Lung (tissue), 12 donors: ENCODE measurements around the gene TMEM161B. TPM values are rescaled to one million over a fixed set of nuclear protein-coding genes. Genes with fewer than 3 reads are reported as not detected.

ENCODE experiments used
- ATAC-seq: fragments of 200-7000 bp; cut with Tn5 transposase; one replicate; pipeline ENCODE4 v1.9.1; 2020; ENCODE audit warnings: moderate number of reproducible peaks; ENCODE audit not compliant: insufficient read depth, low FRiP score
- DNase-seq, 3 donors: peaks; one replicate each; pipeline ENCODE4 v3.0.0-alpha.2; 2013 to 2017
- H3K27ac ChIP-seq, 2 donors: one replicate each; pipeline ENCODE4 v1.5.1; 2013; ENCODE audit warnings: mild to moderate bottlenecking in 2 of 2, moderate library complexity in 2 of 2, control low read depth in 1 of 2, inconsistent platforms in 1 of 2, low read depth in 1 of 2, low read length in 1 of 2
- H3K27me3 ChIP-seq, 3 donors: one replicate each; pipeline ENCODE4 v1.5.1; 2013; ENCODE audit warnings: low read length in 2 of 3; ENCODE audit not compliant: control insufficient read depth in 3 of 3, insufficient read depth in 3 of 3
- H3K36me3 ChIP-seq, 4 donors: one replicate each; pipeline ENCODE4 v1.5.1; 2013; ENCODE audit warnings: low read length in 4 of 4, mild to moderate bottlenecking in 1 of 4, moderate library complexity in 1 of 4; ENCODE audit not compliant: control insufficient read depth in 4 of 4, insufficient read depth in 4 of 4
- H3K4me1 ChIP-seq, 5 donors: one replicate each; pipeline ENCODE4 v1.5.1; 2013; ENCODE audit warnings: low read length in 5 of 5, mild to moderate bottlenecking in 2 of 5, moderate library complexity in 1 of 5; ENCODE audit not compliant: control insufficient read depth in 5 of 5, insufficient read depth in 5 of 5
- H3K4me3 ChIP-seq: one replicate; pipeline ENCODE4 v1.5.1; 2013; ENCODE audit warnings: mild to moderate bottlenecking, control low read depth, moderate library complexity
- H3K9ac ChIP-seq, 2 donors: one replicate each; pipeline ENCODE4 v1.5.1; 2013; ENCODE audit warnings: low read length in 2 of 2, control low read depth in 1 of 2; ENCODE audit not compliant: insufficient read depth in 1 of 2
- H3K9me3 ChIP-seq, 4 donors: one replicate each; pipeline ENCODE4 v1.5.1; 2013; ENCODE audit warnings: low read length in 3 of 4, mild to moderate bottlenecking in 1 of 4, moderate library complexity in 1 of 4; ENCODE audit not compliant: control insufficient read depth in 4 of 4, insufficient read depth in 3 of 4
- WGBS, 2 donors: extraction: QIAGEN DNeasy Blood & Tissue Kit; methylation state at CpG; one replicate each; pipeline ENCODE4 v1.1.7; 2013; 5-methylcytosine and 5-hydroxymethylcytosine counted together
- polyA plus RNA-seq, 2 donors: library from polyadenylated mRNA; stranded (reverse); fragments of 200-250 nt; gene quantifications; one replicate each; pipeline ENCODE4 v1.2.1, GENCODE V29; 2013
- total RNA-seq, 2 donors: library from RNA; depleted of rRNA in 1 of 2; stranded (reverse); fragments of >200 nt in 1 of 2; gene quantifications; one replicate each; pipeline ENCODE4 v1.2.1, GENCODE V29; 2014 to 2021
- TF ChIP-seq, protein P1 (sequence below): IDR thresholded peaks from 2 replicates; pipeline ENCODE4 v1.5.1; 2012; ENCODE audit warnings: mild to moderate bottlenecking; ENCODE audit errors: control extremely low read depth, extremely low read depth
- donor health status: control.
- donor health status: control.
- donor health status: Bipolar disorder and iron deficiency.
- donor health status: healthy.
- donor health status: DM: yes; HTN: yes; CAD: no.

The TMEM161B gene
- total and polyA plus RNA-seq, 4 donors = 5.2 to 48.4 (median 9.6) TPM

DNA sequence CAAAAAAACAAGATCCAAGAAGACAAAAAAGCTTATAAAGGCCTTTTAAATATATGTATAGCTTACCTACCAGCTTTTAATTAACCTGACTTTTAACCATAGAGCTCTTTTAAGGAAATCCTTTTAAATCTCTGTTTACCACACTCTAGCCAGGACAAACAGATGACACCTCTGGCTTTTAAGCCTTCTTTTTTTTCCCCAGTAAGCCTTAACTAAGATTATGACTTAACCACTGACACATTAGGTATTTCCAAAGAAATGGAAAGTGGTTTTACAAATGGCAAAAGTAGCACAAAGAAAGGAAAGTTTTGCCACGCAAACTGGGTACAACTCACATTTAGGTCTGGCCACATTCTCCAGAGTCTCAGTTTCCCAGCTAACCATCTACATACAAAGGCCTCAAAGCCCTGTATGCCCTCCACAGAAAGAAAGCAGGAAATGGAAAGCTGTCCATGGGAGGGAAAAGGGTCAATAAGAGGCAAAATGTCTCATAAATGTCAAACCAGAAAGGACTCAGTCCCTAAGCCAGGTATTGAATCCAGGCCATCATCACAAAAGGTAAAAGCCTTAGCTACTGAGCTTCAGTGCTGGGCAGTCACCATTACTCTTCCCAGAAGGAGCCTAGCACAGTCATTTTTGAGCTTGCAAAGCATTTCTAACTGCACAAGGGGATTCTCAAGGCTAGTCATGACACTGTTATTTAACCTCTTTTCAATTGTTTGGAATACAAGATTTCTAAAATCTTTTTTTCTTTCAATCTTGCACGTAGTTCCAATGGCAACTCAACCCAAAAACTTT is 19.7 kb downstream of the TMEM161B start:
- Histone ChIP-seq H3K9me3 (no peaks in the 10 kb centered on the region), H3K27me3 (no peaks in the 10 kb centered on the region), H3K4me1 (peaks cover 0 to 15% (median 0%) of the 10 kb centered on the region in 5 donors), H3K4me3 (no peak overlapping the region), H3K36me3 (no peaks in the 10 kb centered on the region), H3K27ac (no peak overlapping the region), H3K9ac (no peak overlapping the region)
- TF ChIP-seq, protein P1, sequence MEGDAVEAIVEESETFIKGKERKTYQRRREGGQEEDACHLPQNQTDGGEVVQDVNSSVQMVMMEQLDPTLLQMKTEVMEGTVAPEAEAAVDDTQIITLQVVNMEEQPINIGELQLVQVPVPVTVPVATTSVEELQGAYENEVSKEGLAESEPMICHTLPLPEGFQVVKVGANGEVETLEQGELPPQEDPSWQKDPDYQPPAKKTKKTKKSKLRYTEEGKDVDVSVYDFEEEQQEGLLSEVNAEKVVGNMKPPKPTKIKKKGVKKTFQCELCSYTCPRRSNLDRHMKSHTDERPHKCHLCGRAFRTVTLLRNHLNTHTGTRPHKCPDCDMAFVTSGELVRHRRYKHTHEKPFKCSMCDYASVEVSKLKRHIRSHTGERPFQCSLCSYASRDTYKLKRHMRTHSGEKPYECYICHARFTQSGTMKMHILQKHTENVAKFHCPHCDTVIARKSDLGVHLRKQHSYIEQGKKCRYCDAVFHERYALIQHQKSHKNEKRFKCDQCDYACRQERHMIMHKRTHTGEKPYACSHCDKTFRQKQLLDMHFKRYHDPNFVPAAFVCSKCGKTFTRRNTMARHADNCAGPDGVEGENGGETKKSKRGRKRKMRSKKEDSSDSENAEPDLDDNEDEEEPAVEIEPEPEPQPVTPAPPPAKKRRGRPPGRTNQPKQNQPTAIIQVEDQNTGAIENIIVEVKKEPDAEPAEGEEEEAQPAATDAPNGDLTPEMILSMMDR = no peak
- DNase-seq (no peak), ATAC-seq (no peak)
- 96 to 97% methylated on average over 2 of the region's 2 CpGs for WGBS, 2 donors

DNA sequence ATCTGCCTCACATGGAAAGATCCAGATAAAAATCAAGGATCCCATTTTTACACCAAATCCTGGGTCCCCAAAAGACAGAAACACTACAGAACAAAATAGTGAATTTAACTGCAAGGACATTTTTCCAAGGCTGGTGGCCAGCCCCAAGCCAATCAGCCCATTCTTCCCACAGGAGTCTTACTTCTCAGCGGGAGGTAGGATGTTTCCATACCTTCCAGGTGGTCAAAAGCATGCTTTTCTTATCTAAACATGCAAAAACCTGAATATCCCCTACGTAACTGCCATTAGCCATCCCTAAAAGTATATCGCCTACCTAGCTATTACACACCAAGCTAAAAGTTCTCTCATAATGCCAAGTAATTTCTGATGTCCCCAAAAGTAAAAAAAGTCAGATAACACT is 20.6 kb downstream of the TMEM161B start:
- Histone ChIP-seq H3K9ac (no peak overlapping the region), H3K4me1 (peaks cover 0 to 15% (median 0%) of the 10 kb centered on the region in 5 donors), H3K27me3 (no peaks in the 10 kb centered on the region), H3K4me3 (no peak overlapping the region), H3K36me3 (no peaks in the 10 kb centered on the region), H3K27ac (no peak overlapping the region), H3K9me3 (no peaks in the 10 kb centered on the region)
- TF ChIP-seq, protein P1 = no peak
- ATAC-seq (no peak), DNase-seq (no peak)
- 95 to 96% methylated on average over 3 of the region's 3 CpGs for WGBS, 2 donors

DNA sequence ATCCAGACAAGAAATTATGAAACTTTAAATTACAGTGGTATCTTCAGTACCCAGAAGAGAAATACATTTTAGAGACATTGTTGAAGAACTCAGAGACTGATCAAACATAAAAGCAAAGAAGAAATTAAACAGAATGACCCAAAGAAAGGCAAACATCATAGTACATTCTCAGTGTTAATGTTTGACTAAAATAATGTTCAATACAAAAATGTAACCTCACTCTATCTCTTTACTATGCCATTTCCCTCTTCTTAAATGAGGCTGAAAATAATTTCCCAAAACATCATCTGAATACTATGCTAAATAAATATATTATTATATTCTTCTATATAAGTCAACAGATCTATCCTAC is 22.8 kb downstream of the TMEM161B start:
- no peaks in the 10 kb centered on the region for H3K9me3 ChIP-seq
- H3K4me3 ChIP-seq = no peak overlapping the region
- no peak overlapping the region for H3K9ac ChIP-seq
- no peak overlapping the region for H3K27ac ChIP-seq
- no peak for ATAC-seq
- TF ChIP-seq, protein P1 = no peak
- DNase-seq = no peak
- H3K4me1 ChIP-seq = peaks cover 0 to 15% (median 0%) of the 10 kb centered on the region in 5 donors
- H3K27me3 ChIP-seq = no peaks in the 10 kb centered on the region
- no peaks in the 10 kb centered on the region for H3K36me3 ChIP-seq
